HEK293T (cell line): ENCODE results near the gene TMEM221.

Source experiments
- FOXK2 ChIP-seq: fragments of 450-650 bp; IDR thresholded peaks from 2 replicates; pipeline ENCODE4 v1.6.1; 2016; ENCODE audit warnings: mild to moderate bottlenecking
- SP1 ChIP-seq: fragments of 450-650 bp; IDR thresholded peaks from 2 replicates; pipeline ENCODE4 v1.6.1; 2017
- SUZ12 ChIP-seq: fragments of 450-650 bp; IDR thresholded peaks from 2 replicates; pipeline ENCODE4 v1.6.1; 2016; ENCODE audit warnings: mild to moderate bottlenecking
- TARDBP ChIP-seq: fragments of 450-650 bp; IDR thresholded peaks from 2 replicates; pipeline ENCODE4 v1.6.1; 2016
- ZNF384 ChIP-seq: fragments of 450-650 bp; IDR thresholded peaks from 2 replicates; pipeline ENCODE4 v1.6.1; 2016

DNA sequence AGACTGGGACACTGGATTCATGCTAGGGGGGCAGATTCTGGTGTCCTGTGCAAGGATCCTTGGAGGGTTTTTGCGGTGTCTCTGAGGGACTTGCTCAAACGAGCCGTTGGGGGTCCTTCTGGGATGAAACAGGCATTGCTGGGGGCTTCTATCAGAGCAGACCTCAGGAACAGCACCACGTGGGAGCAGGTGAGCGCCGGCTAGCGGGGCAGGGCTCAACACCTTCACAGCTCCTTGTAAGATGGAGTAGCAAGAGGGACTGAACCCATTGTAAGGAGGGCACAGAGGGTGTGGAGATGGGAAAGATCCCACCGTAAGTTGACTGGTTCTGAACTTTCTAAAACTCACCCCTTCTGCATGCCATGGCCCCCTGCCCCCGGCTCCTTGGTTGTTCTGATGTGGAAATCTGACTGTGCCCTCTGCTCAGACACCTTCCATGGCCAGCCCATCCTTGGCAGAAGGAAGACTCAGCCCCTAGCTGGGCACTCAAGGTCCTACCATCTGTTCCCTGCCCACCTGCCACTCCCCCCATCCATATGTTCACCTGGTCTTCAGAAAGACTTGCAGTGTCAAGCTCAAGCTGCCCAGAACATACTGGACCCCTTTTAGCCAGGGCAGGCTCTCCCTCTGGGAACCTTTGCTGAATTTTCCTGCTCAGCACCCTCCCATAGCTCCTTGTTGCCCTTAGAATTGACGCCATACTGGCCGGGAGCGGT, 23.1 kb upstream of the TMEM221 start:
- no peak for TF ChIP-seq SUZ12
- TF ChIP-seq SP1: no peak
- TF ChIP-seq FOXK2: no peak
- TF ChIP-seq TARDBP: no peak
- TF ChIP-seq ZNF384: no peak
